Activated naive CD4-positive, alpha-beta T cell treated with Interleukin-2 at 50 U/mL for 16 hours (primary cell): ENCODE results near the gene MEOX1.
"Not testable (repeated sequence)": the region's sequence is repeated elsewhere in the genome, so short reads cannot be mapped to it uniquely, and the experiment has no call there.

Experiments used
- DNase-seq: peaks from one replicate; pipeline ENCODE4 v3.0.0-alpha.2; 2020

The MEOX1 gene

DNA sequence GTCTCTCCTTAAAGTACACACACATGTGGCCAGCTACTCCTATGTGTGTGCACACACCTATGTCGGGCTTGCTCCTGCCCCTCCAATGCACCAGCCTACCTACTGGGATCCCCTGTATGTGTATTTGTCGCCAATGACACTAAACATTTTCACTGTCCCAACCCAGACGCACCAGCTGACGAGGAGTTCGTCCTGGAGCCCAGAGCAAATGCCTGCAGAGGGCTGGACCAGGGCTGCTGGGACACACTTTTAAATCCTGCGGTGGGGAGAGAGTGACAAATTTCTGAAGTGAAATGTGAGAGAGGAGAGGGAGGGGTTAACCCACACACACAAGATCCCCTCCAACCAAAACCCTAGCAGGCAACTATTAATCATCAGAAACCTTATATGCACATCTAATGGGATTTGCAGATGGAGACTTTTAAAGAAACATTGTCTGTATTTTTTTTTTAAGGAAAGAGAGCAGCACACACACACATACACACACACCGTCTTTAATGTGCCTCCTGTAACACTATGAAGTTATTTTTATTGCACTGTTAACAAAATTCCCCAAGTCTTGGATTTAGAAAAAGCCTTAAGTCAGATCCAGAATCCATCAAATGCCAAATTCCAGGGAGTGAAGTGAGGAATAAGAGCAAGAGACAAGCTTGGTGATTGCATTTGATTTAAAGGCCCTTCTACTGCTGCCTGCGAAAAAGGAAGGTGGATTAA, at the start of gene MEOX1:
Gene MEOX1 (minus strand): TSS at position 224 of the 714 bp plus-strand sequence. CDS start 388 bp downstream, outside the sequence.
- peak; percentile 39 for DNase-seq

GRCh38 chr17:43710101-43710500, 48.4 kb upstream of the MEOX1 start:
- no peak for DNase-seq

DNA sequence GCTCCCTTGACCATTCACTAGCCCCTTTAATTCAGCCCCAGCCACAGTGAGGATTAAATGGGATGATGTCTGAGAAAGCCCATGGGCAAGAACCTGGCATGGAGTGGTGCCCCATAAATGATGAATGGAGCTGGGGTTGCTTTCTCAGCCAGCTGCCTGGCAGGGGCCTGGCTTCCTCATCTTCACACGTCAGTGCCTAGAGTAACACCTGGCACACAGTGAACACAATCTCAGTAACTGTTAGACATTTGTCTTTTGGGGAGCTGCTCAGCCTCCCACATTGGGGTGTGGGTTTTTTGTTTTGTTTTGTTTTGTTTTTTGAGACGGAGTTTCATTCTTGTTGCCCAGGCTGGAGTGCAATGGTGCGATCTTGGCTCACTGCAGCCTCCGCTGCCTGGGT, 47.5 kb upstream of the MEOX1 start:
- no peak for DNase-seq

DNA sequence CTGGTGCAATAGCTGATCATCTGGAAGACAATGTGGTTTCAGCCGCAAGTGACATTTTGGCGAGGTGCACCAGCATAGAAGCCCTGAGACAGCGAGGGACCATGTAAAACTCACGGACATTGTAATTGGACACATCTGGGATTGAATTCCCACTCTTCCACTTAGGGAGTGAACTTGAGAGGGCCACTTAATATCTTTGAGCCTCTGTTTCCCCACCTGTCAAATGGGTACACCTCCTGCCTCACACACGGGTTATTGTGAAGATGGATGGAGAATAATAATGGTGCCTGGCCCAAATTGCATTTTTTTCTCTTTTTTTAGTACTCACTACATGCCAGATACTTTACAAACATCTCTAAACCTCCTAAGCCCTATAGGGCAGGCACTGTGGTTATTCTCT, 45.5 kb upstream of the MEOX1 start:
- DNase-seq = no peak

- no peak for DNase-seq
Measured at GRCh38 chr17:43706235-43706634, 44.5 kb upstream of the MEOX1 start.

- no peak for DNase-seq
Measured at GRCh38 chr17:43703630-43704029, 41.9 kb upstream of the MEOX1 start.

- DNase-seq = no peak
Measured at GRCh38 chr17:43702637-43703036, 40.9 kb upstream of the MEOX1 start.

- DNase-seq = peak; percentile 35
Measured at GRCh38 chr17:43701318-43701743, 39.6 kb upstream of the MEOX1 start.

- no peak for DNase-seq
Measured at GRCh38 chr17:43699438-43699756, 37.7 kb upstream of the MEOX1 start.

- no peak for DNase-seq
Measured at GRCh38 chr17:43698678-43699437, 37.1 kb upstream of the MEOX1 start.

DNA sequence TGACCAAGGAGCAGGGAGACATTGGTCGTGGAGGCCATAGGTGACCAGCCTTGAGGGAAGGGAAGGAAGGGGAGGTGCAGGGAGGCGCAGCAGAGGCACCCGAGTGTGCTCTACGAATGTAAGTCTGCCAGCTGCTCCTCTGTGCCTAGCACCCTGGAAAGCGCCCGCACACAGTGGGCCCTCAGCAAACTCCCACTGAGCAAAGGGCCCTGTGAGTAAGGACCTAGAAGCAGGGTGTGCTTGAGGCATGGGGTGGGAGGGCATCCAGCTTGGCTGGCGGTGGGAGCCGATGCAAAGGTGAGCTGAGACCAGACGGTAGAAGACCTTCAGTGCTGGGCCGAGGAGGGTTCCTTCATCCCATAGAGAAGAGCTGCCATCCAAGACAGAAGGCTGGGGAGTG, 36.2 kb upstream of the MEOX1 start:
- no peak for DNase-seq

- no peak for DNase-seq
Measured at GRCh38 chr17:43696891-43697290, 35.2 kb upstream of the MEOX1 start.

- DNase-seq = no peak
Measured at GRCh38 chr17:43695970-43696865, 34.5 kb upstream of the MEOX1 start.

DNA sequence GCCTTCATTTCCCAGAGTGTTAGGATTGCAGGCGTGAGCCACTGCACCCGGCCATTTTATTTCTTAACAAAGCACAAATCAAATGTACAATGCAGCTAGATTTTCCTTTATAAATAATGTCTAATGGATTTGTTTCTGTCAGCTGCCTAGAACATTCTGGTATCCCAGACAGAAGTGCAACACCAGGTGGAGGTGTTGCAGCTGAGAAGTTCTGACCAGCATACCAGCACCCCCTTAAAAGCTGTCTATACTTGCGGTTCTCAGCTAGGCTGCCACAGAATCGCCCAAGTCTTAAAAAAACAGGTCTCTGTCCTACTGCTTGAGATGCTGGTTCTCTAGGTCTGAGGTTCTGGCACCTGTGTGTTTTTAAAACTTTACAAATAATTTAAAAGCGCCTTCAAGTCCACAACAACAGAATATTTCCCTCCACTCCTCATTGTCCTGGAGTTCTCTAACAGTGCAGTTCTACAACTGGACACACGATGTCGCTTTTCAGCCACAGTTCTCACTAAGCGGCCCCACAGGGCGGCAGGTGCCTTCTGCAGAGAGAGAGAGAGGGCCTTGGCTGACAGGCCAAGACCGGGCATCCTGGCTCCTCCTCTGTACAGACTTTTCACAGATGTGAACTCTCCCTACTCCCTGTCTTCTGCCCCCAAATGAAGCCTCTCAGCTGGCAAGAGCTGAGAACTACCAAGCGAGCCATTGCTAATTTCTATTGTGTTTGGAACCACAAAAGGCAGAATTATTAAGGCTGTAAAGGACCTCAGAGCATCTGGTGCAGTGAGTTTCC, 32.6 kb upstream of the MEOX1 start:
- DNase-seq = peak; percentile 74

DNA sequence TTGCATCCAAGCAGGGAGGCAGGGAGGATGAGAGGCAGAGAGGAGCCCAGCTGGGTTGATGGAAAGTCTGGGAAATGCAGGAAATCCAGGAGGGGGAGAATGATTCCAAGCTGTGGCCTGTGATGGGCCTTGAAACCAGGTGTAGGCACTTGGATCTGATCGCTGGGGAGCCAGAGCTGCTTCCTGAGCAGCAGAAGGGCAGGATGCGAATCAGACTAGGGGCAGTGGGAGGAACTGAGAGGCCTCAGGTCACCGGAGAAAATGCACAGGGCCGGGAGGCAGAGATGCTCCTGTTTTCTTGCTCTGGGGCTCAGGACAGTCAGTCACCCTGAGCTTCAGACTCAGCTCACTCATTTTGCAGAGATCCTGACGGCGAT, 29.6 kb upstream of the MEOX1 start:
- DNase-seq = no peak

- no peak for DNase-seq
Measured at GRCh38 chr17:43690624-43691316, 29.0 kb upstream of the MEOX1 start.

GRCh38 chr17:43689814-43690213, 28.1 kb upstream of the MEOX1 start:
- DNase-seq = no peak

DNA sequence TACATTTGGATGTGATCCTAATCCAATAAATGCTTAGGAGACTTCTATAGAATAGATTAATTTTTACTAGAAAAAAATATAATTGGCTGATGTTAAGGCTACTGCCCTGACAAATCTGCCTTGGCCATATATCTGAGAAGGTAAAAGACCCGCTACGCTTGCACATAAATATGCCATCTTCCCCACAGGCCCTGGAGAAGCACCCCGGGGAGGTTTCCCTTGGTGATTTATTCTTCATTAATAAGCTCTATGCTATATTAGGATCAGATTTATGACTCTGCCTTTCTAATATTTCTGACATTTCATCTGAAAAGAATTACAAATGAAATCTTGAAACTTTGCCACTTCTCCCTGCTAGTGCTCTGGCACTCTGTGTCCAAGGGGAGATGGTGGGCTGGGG, 27.4 kb upstream of the MEOX1 start:
- no peak for DNase-seq

GRCh38 chr17:43686957-43687356, 25.2 kb upstream of the MEOX1 start:
- DNase-seq = not testable (repeated sequence)

DNA sequence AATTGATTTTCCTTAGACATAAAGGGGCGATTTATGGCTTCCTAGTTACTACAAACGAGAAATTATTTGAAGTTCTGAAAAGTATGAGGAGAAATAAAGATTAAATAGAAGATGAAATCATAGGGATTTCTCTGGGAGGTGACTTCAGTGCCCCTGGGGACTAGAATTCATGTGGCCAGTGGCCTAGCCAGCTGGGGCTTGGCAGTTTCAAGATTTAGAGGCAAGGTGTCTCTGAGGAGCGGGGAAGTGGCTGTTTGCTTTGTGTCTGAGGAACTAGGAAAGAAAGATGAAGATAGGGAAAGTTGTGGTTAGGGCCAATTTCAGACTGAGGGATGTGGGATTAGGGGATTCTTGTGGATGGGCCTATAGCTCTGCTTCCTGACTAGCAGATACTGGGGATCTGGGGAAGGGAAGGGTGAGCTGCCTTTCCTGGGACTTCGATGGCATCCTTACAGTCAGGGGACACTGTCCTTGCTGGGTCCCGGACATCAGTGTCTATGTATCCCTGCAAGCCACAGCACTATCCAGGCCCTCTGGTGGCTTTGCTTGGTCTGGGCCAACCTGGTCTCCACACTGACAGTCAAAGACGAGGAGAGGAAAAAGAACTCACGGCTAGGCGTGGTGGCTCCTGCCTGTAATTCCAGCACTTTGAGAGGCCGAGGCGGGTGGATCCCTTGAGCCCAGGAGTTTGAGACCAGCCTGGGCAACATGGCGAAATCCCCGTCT, 22.4 kb upstream of the MEOX1 start:
- no peak for DNase-seq

GRCh38 chr17:43680461-43680860, 18.7 kb upstream of the MEOX1 start:
- no peak for DNase-seq
